ENCODE data around the gene CENPN. TPM values are rescaled to one million over a fixed set of nuclear protein-coding genes. Genes with fewer than 3 reads are reported as not detected.

The CENPN gene
- total and polyA plus RNA-seq, 2 of the 13 experiments (the other 11 are each of a cell fraction or from before 2014, with no cell fraction given) = 29.7 to 129 TPM

GRCh38 chr16:81035975-81036750, 29.1 kb downstream of the CENPN start (continued):
- no peak for TF ChIP-seq GMEB1 (CRISPR knock-in tag; IDR thresholded peaks at IDR 0.05; ENCODE audit: borderline replicate concordance)
- TF ChIP-seq ZNF496 (CRISPR knock-in tag; IDR thresholded peaks at IDR 0.05; ENCODE audit: insufficient replicate concordance) = no peak
- TF ChIP-seq IKZF4 (CRISPR knock-in tag; IDR thresholded peaks at IDR 0.05; ENCODE audit: borderline replicate concordance, low read depth, not compliant biosample characterization) = no peak
- no peak for TF ChIP-seq EED (CRISPR knock-in tag; IDR thresholded peaks at IDR 0.05)
- TF ChIP-seq MEIS2 (CRISPR knock-in tag; IDR thresholded peaks at IDR 0.05) = 0 out of 2 replicates have a peak, but pooled peaks have one; percentile 38
- no peak for TF ChIP-seq ZNF879 (CRISPR knock-in tag; IDR thresholded peaks at IDR 0.05)
- no peak for TF ChIP-seq PAX8 (CRISPR knock-in tag; IDR thresholded peaks at IDR 0.05; ENCODE audit: borderline replicate concordance)
- TF ChIP-seq FOXA3 (CRISPR knock-in tag; IDR thresholded peaks at IDR 0.05) = 0 out of 2 replicates have a peak, but pooled peaks have one; percentile 6
- no peak for TF ChIP-seq ZNF253 (CRISPR knock-in tag; IDR thresholded peaks at IDR 0.05; ENCODE audit: borderline replicate concordance)
- TF ChIP-seq MIER3 (CRISPR knock-in tag; IDR thresholded peaks at IDR 0.05; ENCODE audit: borderline replicate concordance) = 0 out of 2 replicates have a peak, but pooled peaks have one; percentile 7
- TF ChIP-seq HES4 (CRISPR knock-in tag; IDR thresholded peaks at IDR 0.05; ENCODE audit: borderline replicate concordance) = peak; percentile 64; the same call in 1 of the 2 replicates
- no peak for TF ChIP-seq RARG (CRISPR knock-in tag; IDR thresholded peaks at IDR 0.05; ENCODE audit: low read depth)
- no peak for TF ChIP-seq ZNF770 (CRISPR knock-in tag; IDR thresholded peaks at IDR 0.05)
- TF ChIP-seq CBX2 (IDR thresholded peaks at IDR 0.05; ENCODE audit: low read depth, low read length) = no peak
- TF ChIP-seq CBX2 (CRISPR knock-in tag; IDR thresholded peaks at IDR 0.05; ENCODE audit: low read depth) = no peak
- TF ChIP-seq EZH2 (conservative IDR thresholded peaks at IDR 0.05; ENCODE audit: low read depth, low read length) = no peak
- peak; percentile 50; the same call in 1 of the 2 replicates for TF ChIP-seq CREBL2 (CRISPR knock-in tag; IDR thresholded peaks at IDR 0.05; ENCODE audit: borderline replicate concordance)
- no peak for TF ChIP-seq ZNF605 (CRISPR knock-in tag; IDR thresholded peaks at IDR 0.05)
- TF ChIP-seq ZFY (CRISPR knock-in tag; IDR thresholded peaks at IDR 0.05) = peak; percentile 86
- no peak for TF ChIP-seq ZNF34 (CRISPR knock-in tag; IDR thresholded peaks at IDR 0.05; ENCODE audit: borderline replicate concordance)
- peak; percentile 56; the same call in 1 of the 2 replicates for TF ChIP-seq KMT2A (CRISPR knock-in tag; IDR thresholded peaks at IDR 0.05)
- TF ChIP-seq SOX13 (IDR thresholded peaks at IDR 0.05) = no peak
- TF ChIP-seq SOX13 (CRISPR knock-in tag; conservative IDR thresholded peaks at IDR 0.05 in 1 of 2, IDR thresholded peaks at IDR 0.05 in 1 of 2) = no peak; a peak in 1 of 4 replicates
- TF ChIP-seq ZNF562 (CRISPR knock-in tag; IDR thresholded peaks at IDR 0.05; ENCODE audit: borderline replicate concordance) = no peak

All from HepG2 (cell line).